HT-29 (cell line): ENCODE measurements around the gene ENOX1. TPM values are rescaled to one million over a fixed set of nuclear protein-coding genes. Genes with fewer than 3 reads are reported as not detected.

Experiments
- DNase-seq: peaks from one replicate; pipeline ENCODE4 v3.0.0-alpha.2; 2015; ENCODE audit warnings: low spot score
- total RNA-seq: library from RNA; depleted of rRNA; stranded (reverse); fragments of >200 nt; shearing (Covaris generic); gene quantifications from 2 replicates; pipeline ENCODE4 v1.2.3, GENCODE V29; 2014

The ENOX1 gene
- total RNA-seq, 1 experiment from 2014 or later = 0.10 TPM

- DNase-seq = no peak
Observed at GRCh38 chr13:43608400-43609137, 178.2 kb downstream of the ENOX1 start.

GRCh38 chr13:43597599-43597945 lies 189.2 kb downstream of the ENOX1 start:
- no peak for DNase-seq

GRCh38 chr13:43596924-43597598 lies 189.7 kb downstream of the ENOX1 start:
- DNase-seq = no peak

GRCh38 chr13:43596006-43596405 lies 190.8 kb downstream of the ENOX1 start:
- DNase-seq = no peak

- no peak for DNase-seq
Observed at GRCh38 chr13:43587376-43587775, 199.4 kb downstream of the ENOX1 start.

- DNase-seq = no peak
Observed at GRCh38 chr13:43584751-43585150, 202.0 kb downstream of the ENOX1 start.

GRCh38 chr13:43583321-43583720 lies 203.5 kb downstream of the ENOX1 start:
- DNase-seq = no peak

GRCh38 chr13:43580280-43580679 lies 206.5 kb downstream of the ENOX1 start:
- no peak for DNase-seq

- DNase-seq = no peak
Observed at GRCh38 chr13:43579321-43579720, 207.5 kb downstream of the ENOX1 start.

GRCh38 chr13:43574605-43575004 lies 212.2 kb downstream of the ENOX1 start:
- DNase-seq = no peak

- DNase-seq = no peak
Observed at GRCh38 chr13:43573802-43574514, 212.8 kb downstream of the ENOX1 start.

GRCh38 chr13:43573361-43573740 lies 213.4 kb downstream of the ENOX1 start:
- DNase-seq = no peak

GRCh38 chr13:43572656-43573360 lies 214.0 kb downstream of the ENOX1 start:
- no peak for DNase-seq

GRCh38 chr13:43569658-43570057 lies 217.1 kb downstream of the ENOX1 start:
- DNase-seq = no peak

GRCh38 chr13:43567608-43568007 lies 219.2 kb downstream of the ENOX1 start:
- DNase-seq = no peak

- DNase-seq = no peak
Observed at GRCh38 chr13:43564952-43565351, 221.8 kb downstream of the ENOX1 start.

- no peak for DNase-seq
Observed at GRCh38 chr13:43561081-43561480, 225.7 kb downstream of the ENOX1 start.

- no peak for DNase-seq
Observed at GRCh38 chr13:43558939-43559338, 227.8 kb downstream of the ENOX1 start.

GRCh38 chr13:43558326-43558725 lies 228.4 kb downstream of the ENOX1 start:
- DNase-seq = no peak

- DNase-seq = no peak
Observed at GRCh38 chr13:43555667-43556066, 231.1 kb downstream of the ENOX1 start.

GRCh38 chr13:43551897-43552456 lies 234.8 kb downstream of the ENOX1 start:
- no peak for DNase-seq

- no peak for DNase-seq
Observed at GRCh38 chr13:43546816-43547215, 240.0 kb downstream of the ENOX1 start.
